Skeletal muscle cell (primary cell): Measurements from ENCODE around the gene KCNQ5.

ENCODE experiments used
- DNase-seq: peaks from one replicate; pipeline ENCODE4 v3.0.0-alpha.2; 2010; ENCODE audit warnings: low read depth
- H3K4me3 ChIP-seq: 2 replicates; pipeline ENCODE4 v1.5.1; 2011; ENCODE audit warnings: low read depth, mild to moderate bottlenecking, control low read depth, low read length, moderate library complexity

KCNQ5 gene

DNA sequence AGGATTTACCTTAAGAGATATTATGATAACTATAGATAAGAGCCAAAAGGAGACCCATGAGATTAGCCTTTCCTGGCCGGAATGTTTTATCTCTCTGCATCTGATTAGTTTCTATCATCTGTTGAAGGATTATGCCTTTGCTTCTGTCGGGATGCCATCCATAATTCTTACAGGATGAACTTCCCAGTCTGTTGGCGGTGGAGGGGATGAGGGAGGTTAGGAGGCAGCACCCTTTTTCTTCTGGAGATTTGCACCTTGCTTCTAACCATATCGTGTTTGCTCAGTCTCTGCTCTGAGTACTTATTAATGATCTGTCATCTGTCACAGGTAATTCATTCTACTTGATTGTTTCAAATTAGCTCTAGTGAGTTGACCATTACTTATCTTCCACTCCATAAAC, 311.4 kb downstream of the KCNQ5 start:
- no peak overlapping the region for H3K4me3 ChIP-seq
- no peak for DNase-seq

DNA sequence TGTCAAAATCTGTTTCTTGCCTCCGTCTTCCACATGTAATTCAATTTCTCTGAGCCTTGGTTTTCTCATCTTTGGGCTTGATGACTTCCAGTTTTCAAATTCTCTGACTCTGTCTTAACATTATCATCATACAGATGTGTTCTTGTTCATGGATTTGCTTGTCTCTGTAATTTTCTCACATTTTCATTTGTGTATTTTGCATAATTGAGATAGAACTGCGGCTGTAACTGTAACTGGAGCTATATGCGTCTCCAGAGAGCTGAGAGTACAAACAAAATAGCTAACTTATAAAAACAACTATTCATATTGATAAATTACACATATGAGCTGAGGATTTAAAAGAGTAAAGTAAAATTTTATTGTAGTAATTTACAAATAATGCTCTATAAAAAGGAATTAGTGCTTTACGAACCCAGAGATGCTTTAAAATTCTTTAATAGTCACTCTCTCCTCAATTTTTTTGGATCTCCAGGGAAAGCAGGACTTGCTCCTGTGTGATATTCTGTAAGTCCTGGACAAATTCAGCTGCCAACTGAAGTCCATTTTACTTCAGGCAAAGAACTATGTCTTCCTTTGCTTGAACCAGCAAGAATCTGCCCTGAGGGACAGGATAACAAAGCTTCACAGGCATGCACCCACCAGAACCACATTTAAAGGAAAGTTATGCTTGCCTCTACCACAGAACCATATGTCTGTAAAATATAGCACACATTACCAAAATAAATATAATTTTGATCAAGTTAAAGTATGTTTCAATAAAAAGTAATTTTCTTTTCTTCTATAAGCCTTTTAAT, 315.1 kb downstream of the KCNQ5 start:
- no peak for DNase-seq
- H3K4me3 ChIP-seq, result no peak overlapping the region

DNA sequence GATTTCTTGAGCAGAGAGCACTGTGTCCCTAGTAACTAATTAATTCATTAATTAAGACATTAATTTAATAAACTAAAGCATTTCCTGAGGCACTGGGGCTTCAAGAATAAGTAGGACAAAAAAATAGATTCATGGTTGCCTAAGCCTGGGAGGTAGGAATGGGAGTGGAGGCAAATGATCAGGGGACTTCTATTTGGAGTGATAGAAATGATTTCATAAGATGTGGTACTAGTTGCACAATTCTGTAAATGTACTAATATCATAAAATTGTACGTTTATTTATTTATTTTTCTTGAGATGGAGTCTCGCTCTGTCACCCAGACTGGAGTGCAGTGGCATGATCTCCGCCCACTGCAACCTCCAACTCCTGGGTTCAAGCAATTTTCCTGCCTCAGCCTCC, 316.2 kb downstream of the KCNQ5 start:
- no peak overlapping the region for H3K4me3 ChIP-seq
- no peak for DNase-seq

DNA sequence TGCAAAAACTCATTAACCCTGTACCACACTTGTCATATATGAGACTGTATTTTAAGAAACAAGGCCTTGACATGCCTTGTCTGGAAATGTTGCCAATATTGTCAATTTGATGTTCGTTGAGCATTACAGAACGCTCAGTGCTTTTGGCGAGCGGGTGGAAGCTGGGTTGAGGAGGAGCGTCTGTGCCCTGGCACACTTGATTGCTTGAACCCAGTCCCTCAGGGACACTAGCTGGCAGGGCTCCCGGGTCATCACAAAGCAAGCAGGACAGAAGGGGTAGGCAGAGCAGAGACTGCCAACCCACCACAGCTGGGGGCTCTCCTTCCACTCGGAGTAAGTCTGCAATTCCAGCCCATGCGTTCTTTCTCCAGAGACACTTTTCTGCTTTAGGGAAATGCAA, 317.1 kb downstream of the KCNQ5 start:
- DNase-seq, result no peak
- H3K4me3 ChIP-seq, result no peak overlapping the region

DNA sequence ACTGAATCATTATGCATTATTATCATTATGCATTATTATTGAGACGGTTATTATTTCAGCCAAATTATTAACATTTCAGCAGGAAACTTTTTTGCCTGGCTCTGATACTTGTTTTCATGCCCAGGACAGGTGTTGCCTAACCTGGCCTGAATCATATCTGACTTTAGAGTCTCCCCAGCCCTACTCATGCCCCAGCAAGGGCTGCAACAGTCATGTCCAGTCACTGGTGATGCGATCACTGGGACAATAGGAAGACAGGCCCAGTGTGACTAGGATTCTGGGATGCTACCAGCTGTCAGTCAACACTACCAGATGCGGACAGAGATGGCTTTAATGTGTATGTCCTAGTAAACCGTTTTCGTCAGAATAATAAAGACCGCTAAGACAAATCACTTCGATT, 318.4 kb downstream of the KCNQ5 start:
- no peak for DNase-seq
- no peak overlapping the region for H3K4me3 ChIP-seq

DNA sequence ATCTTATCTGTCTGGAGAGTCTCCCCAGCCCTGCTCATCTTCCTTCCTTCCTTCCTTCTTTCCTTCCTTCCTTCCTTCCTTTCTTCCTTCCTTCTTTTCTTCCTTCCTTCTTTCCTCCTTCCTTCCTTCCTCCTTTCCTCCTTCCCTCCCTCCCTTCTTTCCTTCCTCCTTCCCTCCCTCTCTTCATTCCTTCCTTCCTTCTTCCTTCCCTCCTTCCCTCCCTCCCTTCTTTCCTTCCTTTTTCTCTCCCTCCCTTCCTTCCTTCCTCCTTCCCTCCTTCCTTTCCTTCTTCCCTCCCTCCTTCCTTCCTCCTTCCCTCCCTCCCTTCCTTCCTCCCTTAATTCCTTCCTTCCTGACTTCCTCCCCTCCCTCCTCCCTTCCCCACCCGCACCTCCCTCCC, 319.4 kb downstream of the KCNQ5 start:
- no peak overlapping the region for H3K4me3 ChIP-seq
- DNase-seq, result no peak

DNA sequence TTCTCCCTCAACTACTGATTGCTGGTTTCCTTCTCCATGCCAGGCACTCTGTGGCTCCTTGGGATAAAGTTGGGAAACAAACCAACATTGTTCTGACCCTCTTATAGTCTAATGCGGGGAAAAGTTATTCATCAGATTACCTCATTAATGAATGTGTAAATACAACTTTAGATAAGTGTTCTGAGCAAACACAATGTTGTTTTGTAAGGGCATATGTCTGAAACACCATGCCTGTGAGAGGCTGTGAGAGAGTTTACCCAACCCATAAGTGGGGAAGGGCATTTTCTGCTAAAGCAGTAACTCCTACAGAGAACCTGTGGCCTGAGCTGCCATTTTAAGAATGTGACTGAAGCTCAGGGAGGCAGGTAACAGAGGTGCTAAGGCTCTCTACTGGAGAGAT, 319.9 kb downstream of the KCNQ5 start:
- no peak for DNase-seq
- no peak overlapping the region for H3K4me3 ChIP-seq

DNA sequence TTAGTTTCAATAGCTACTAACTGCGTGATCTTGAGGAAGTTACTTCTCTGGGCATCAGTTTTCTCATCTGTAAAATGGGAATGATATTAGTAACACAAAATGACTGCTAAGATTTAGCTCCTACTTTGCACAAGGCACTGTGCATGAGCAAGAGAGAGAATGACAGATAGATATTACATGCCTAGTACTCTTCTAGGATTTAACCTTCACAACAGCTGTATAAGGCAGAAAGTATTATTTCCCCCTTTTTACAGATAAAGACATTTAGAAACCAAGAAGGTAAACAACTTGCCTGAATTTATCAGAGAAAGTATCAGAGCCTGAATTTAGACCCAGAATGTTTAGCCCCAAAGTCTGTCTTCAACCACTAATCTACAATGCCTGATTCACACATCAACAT, 321.8 kb downstream of the KCNQ5 start:
- no peak overlapping the region for H3K4me3 ChIP-seq
- no peak for DNase-seq

DNA sequence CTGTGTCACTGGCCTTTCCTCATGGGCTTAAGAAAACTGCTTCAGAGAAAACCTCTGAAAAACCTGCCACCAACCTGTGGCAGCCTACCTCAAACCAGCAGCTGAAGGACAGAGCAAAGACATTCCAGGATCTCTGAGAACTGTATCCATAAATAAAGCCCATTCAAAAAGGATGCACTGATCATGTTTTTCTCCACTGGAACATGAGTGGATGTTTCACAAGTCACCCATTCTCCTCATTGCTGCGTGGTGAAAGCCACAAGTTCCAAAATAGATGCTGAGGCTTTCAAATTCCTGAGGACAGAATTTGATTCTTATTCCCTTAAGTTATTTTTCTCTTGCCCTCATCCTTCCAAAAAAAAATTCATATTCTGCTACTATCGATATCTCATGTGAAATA, 322.8 kb downstream of the KCNQ5 start:
- H3K4me3 ChIP-seq, result no peak overlapping the region
- no peak for DNase-seq

DNA sequence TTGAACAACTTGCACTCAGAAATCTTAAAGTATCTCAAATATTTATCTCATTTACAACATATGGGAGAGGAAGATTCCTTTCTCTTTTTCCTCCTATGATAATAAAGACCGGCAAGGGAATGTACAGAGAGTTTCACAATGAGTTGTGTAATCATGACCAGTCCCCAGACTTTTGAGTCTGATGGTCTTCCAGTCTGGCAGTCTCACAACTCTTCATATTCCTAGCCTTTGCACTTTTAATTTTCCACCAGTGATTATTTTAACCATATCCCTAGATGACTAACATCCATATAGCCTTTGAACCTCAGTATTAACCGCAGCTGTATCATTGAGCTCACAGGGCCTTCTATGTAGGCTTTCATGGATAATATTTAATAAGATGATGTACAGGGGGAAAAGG, 324.9 kb downstream of the KCNQ5 start:
- DNase-seq, result peak; percentile 83
- no peak overlapping the region for H3K4me3 ChIP-seq

DNA sequence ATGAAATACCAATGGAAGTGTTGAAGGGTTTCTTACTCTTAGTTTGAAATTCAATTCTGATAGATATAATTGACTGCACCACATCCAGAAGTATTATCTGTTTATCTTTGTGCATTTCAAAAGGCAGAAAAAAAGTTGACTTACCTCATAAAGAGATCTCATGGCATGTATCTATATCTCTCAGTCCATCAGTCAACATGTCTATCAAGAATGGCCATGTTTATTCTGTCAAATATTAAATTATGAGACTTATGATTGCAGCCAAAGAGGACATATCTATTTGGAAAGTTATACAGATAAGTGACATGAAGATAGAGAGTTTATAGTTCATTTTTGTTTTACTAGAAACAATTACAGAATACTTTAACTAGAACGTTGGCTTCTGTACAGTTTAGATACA, 325.7 kb downstream of the KCNQ5 start:
- DNase-seq, result no peak
- H3K4me3 ChIP-seq, result no peak overlapping the region

DNA sequence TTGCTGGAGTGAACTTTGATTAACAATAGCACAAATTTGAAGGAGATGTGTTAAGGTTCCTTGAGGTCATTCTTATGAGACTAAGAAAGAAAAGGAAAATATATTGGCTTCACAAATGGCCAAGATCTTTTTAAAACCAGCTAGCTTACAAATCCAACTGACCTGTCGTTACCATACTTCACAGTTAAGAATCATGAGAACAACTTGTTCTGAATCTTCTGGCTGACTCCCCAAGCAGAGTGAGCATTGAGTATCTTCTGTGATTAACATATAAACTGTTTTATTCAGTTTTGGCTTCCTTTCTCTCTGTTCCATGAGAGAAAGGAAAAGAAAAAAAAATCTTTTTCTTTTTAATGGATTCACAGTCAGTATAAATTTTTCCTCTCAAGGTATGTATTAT, 326.3 kb downstream of the KCNQ5 start:
- DNase-seq, result peak; percentile 62

DNA sequence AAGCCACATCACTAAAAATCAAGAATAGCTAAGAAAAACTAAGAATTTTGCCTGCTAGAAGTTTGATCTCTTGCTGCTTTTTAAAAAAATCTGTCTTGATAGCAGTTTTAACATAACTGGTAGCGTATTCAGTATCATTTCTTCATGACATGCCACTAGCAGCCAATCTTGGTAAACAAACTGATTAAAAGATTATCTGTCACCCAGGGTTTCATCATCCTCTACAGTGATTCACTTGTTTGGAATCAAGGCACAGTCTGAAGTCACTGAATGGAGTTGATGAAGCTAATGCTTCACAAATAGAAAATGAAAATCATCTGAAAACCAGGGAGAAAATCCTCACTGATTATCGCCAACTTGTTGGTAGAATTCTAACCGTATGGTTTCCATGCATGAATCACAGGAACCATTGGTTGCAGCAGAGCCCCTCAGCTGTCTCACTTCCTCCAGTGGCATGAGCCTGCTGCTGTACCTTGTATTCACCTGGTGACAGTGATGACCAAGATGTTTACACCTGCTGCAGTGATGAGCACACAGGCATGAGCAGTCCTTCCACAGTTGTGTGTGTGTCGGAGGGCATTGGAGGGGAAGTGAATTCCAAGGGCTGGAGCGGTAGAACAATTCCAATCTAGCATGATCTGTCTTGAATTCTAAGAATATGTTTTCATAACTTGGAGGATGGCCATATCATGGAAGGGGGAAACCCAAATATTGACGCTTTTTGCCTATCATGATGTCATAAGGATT, 328.4 kb downstream of the KCNQ5 start:
- no peak overlapping the region for H3K4me3 ChIP-seq
- peak; percentile 72 for DNase-seq

More for the DNA sequence above, 326.3 kb downstream of the KCNQ5 start:
- H3K4me3 ChIP-seq, result no peak overlapping the region

DNA sequence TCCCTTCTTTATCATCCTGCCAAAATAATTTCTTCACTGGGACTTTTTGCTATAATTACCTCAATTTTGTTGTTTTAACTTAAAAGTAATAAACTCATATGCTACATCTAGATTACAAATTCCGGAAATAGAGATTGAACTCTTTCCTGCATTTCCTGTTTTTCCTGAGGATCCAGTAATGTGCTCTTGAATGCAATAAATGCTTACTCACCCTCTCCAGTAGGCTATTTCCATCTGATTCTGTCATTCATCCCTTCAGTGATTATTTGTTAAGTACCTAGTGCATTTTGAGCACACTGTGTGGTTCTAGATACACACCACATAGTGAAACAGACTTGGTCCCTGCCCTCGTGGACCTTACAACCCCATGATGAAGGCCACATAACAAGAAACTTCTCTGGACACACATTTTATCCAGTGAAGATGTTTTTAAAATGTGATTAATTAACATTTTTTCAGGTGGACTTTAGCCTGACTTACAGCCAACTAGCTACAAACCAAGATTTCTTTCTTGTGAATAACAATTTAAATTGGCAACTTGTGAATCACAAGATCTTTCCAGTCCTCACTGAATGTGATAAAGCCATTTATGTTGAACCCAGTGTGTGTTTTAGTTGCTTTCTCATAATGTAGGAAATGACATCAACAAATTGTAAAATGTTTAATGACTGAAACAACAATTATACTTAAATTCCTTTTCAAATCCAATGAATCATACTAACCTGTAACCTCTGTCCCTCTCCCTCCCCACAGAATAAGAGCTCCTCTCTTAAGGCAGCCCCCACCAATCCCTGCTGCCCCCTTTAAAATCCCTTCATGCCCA, 331.2 kb downstream of the KCNQ5 start:
- no peak overlapping the region for H3K4me3 ChIP-seq
- no peak for DNase-seq

DNA sequence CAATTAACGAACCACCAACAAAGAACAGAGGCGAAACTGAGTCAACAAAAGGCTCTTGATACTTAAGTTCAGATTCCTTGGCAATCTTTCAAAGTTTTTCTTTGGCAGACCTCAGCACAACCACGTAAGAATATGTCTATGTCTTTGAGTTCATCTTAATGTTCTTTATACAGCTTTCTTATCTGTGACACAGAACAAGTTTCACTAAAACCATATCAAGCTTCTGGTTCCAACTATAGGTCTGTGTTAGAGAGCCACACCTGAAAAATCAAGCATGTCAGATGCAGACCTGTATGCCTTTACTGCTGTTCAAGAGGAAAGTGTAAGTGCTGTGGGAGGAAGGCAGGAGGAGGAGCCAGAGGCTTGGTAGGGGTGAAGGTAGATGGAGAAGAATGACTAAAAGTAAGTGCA, 332.1 kb downstream of the KCNQ5 start:
- DNase-seq, result no peak

DNA sequence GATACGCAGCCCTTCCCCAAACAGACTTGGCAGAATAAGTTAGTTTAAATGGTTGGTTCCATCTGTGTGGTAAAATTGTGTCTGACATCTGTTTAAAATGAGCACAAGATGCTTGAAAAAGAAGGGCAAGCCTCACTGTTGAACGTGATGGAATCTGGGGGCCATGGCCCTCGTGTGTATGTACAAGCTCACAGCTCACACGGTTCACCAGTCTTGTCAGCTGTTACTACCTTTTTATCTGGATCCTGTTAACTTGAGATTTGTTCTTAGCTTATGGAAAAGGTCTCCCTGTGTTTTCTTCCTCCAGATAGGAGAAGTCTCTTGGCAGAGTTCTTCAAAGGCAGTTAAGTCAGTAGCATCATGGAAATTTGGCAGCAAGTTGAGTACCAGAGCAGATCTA, 332.9 kb downstream of the KCNQ5 start:
- no peak overlapping the region for H3K4me3 ChIP-seq
- DNase-seq, result no peak

More for the DNA sequence above, 332.1 kb downstream of the KCNQ5 start:
- no peak overlapping the region for H3K4me3 ChIP-seq

DNA sequence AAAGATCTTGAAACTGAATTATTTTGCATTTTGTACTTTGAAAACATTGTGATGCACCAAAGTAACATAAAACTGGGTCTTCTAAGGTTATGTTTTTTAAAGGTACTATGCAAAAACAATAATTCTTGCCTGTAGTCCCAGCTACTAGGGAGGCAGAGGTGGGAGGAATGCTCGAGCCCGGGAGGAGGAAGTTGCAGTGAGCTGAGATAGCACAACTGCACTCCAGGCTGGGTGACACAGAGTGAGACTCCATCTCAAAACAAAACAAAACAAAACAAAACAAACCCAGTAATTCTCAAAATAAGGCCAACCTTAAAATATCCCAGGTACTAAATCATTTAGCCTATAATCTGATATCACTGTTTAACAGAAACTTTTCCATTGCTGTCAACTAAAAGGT, 333.8 kb downstream of the KCNQ5 start:
- DNase-seq, result no peak

DNA sequence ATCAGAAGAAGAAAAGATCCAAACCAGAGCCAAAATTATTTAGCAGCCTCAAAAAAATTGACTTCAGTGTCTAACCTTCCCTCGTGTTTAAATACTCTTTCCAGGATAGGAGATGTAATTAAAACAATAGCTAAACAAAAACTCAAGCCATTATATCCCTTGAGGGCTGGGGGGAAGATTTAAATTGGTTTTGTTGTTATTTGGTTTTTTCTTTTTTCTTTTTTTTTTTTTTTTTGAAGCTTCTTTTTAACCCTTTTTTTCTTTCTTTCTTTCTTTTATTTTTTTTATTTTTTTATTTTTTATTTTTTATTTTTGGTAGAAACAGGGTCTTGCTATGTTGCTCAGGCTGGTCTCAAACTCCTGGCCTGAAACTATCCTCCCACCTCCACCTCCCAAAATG, 334.4 kb downstream of the KCNQ5 start:
- DNase-seq, result no peak
- H3K4me3 ChIP-seq, result no peak overlapping the region

More for the DNA sequence above, 333.8 kb downstream of the KCNQ5 start:
- no peak overlapping the region for H3K4me3 ChIP-seq

DNA sequence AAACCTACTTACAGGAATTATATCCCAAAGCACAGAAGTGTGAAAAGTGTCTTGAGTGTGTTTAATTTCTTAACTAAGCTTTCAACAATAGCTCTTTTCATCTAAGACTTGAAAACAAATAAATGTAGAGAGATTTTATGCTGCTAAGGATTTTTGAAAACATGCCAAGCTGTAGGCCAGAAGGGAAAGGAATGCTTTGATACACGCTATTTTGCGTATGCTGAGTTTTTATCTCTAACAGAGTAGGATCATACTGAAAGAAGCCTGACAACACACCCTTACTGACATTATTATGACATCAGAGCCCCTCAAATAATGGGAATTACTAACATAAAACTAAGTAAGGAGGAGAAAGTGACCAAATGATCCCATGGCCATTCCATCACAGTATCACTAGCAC, 338.0 kb downstream of the KCNQ5 start:
- no peak overlapping the region for H3K4me3 ChIP-seq
- no peak for DNase-seq

DNA sequence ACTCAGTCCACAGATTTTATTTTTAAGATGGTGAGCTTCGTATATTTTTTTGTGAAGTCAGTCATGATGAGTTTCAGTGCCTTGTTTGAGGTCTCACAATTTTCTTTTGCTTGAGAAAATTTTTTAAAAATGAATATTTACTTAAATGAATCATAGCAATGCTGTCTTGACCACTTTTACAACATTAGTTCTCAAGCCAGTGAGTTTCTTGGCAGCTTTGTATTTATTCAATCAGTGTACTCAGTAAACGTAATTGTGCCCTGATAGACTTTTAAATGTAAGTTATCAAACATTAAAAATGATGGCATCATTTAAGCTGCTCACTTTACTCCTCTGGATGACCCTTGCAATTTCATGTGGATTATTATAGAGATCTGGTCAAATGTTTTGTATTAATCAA, 342.1 kb downstream of the KCNQ5 start:
- H3K4me3 ChIP-seq, result no peak overlapping the region
- DNase-seq, result no peak
